ENCODE results near the gene GRIN2A. TPM values are rescaled to one million over a fixed set of nuclear protein-coding genes. Genes with fewer than 3 reads are reported as not detected.

The GRIN2A gene
- total and polyA plus RNA-seq, 12 donors: 0.07 to 1.2 (median 0.32) TPM; not detected in 2

GRCh38 chr16:9919460-9919859 is 262.8 kb downstream of the GRIN2A start:
- WGBS, 4 donors: 60 to 73% (median 67%) methylated on average over 3 of the region's 3 CpGs
- no peak for DNase-seq
- Histone ChIP-seq H3K36me3 (replicated peaks in 1 of 2) (no peaks in the 10 kb centered on the region), H3K27me3 (no peaks in the 10 kb centered on the region), H3K4me1 (replicated peaks in 1 of 2) (no peaks in the 10 kb centered on the region), H3K27ac (no peak overlapping the region), H3K4me3 (no peak overlapping the region), H3K9me3 (replicated peaks in 1 of 3) (no peaks in the 10 kb centered on the region)
- TF ChIP-seq CTCF (IDR thresholded peaks at IDR 0.05): no peak
- no peak for TF ChIP-seq POLR2A (IDR thresholded peaks at IDR 0.05)
- intact Hi-C loops (cut with DNase I): no loop called here

GRCh38 chr16:9917691-9918090 is 264.5 kb downstream of the GRIN2A start:
- DNase-seq: no peak
- WGBS, 4 donors: 70 to 79% (median 75%) methylated on average over 6 of the region's 6 CpGs
- no peaks in the 10 kb centered on the region for H3K4me1 ChIP-seq (replicated peaks in 1 of 2)
- no peaks in the 10 kb centered on the region for H3K27me3 ChIP-seq
- H3K4me3 ChIP-seq: no peak overlapping the region
- H3K36me3 ChIP-seq (replicated peaks in 1 of 2): no peaks in the 10 kb centered on the region
- TF ChIP-seq CTCF (IDR thresholded peaks at IDR 0.05) (no peak), POLR2A (IDR thresholded peaks at IDR 0.05) (no peak)
- H3K27ac ChIP-seq: no peak overlapping the region
- H3K9me3 ChIP-seq (replicated peaks in 1 of 3): no peaks in the 10 kb centered on the region
- intact Hi-C loops (cut with DNase I): no loop called here

- no peaks in the 10 kb centered on the region for H3K36me3 ChIP-seq (replicated peaks in 1 of 2)
- no peaks in the 10 kb centered on the region for H3K9me3 ChIP-seq (replicated peaks in 1 of 3)
- DNase-seq: no peak
- peak overlapping the region in 1 of 5 donors; percentile 49 for H3K27ac ChIP-seq
- 55 to 65% (median 59%) methylated on average over 5 of the region's 5 CpGs for WGBS, 4 donors
- intact Hi-C loops (cut with DNase I): no loop called here
- H3K4me3 ChIP-seq: no peak overlapping the region
- no peak for TF ChIP-seq CTCF (IDR thresholded peaks at IDR 0.05)
- no peak for TF ChIP-seq POLR2A (IDR thresholded peaks at IDR 0.05)
- H3K27me3 ChIP-seq: no peaks in the 10 kb centered on the region
- H3K4me1 ChIP-seq (replicated peaks in 1 of 2): no peaks in the 10 kb centered on the region
These were observed 268.5 kb downstream of the GRIN2A start for GRCh38 chr16:9913604-9914326.

GRCh38 chr16:9911989-9912388 is 270.2 kb downstream of the GRIN2A start:
- intact Hi-C loops (cut with DNase I): no loop called here
- TF ChIP-seq CTCF (IDR thresholded peaks at IDR 0.05) (no peak), POLR2A (IDR thresholded peaks at IDR 0.05) (no peak)
- no peaks in the 10 kb centered on the region for H3K4me1 ChIP-seq (replicated peaks in 1 of 2)
- H3K9me3 ChIP-seq (replicated peaks in 1 of 3): no peaks in the 10 kb centered on the region
- H3K27ac ChIP-seq: no peak overlapping the region
- 85 to 96% (median 91%) methylated on average over 4 of the region's 4 CpGs for WGBS, 4 donors
- no peaks in the 10 kb centered on the region for H3K27me3 ChIP-seq
- DNase-seq: no peak
- no peaks in the 10 kb centered on the region for H3K36me3 ChIP-seq (replicated peaks in 1 of 2)
- no peak overlapping the region for H3K4me3 ChIP-seq

All from adrenal gland (tissue), 12 donors.